ENCODE data around the gene MDN1. TPM values are rescaled to one million over a fixed set of nuclear protein-coding genes. Genes with fewer than 3 reads are reported as not detected.
"Not testable (repeated sequence)": the region's sequence is repeated elsewhere in the genome, so short reads cannot be mapped to it uniquely, and the experiment has no call there.

Gene MDN1
- total RNA-seq, 1 experiment from 2014 or later = 117 TPM

DNA sequence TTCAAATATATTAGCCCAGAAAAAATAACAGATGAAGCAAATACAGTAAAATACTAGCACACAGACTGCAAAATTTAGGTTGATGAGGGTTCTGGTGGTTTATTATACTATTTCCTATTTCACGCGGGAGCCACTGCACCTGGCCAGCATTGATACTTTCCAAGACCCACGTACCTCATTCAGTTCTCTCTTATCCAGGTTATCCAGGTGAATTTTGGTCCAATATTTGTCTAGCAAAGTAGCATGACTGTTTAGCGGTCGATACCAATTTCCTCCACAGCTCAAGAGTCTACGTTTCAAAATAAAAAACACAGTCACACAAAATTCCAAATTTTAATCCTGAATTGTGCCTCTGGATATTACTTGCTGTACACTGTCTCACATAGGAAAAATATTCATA, 34.8 kb downstream of the MDN1 start:
- no peak overlapping the region for H3K4me3 Mint-ChIP-seq
- Histone ChIP-seq H2BK5ac (ENCODE audit: insufficient read length, low read length) (no peak overlapping the region), H3K18ac (ENCODE audit: insufficient read length, low read depth, low read length) (no peak overlapping the region), H4K5ac (ENCODE audit: insufficient read length, low read depth, low read length) (no peak overlapping the region), H3K27ac (ENCODE audit: insufficient read length, low read depth, low read length) (no peak overlapping the region), H2BK20ac (ENCODE audit: low read depth, low read length, poor library complexity, severe bottlenecking) (no peak overlapping the region), H3K23ac (ENCODE audit: insufficient read length, low read depth, low read length) (no peak overlapping the region), H2AFZ (ENCODE audit: low read length) (no peak overlapping the region), H3K4me2 (ENCODE audit: insufficient read depth, insufficient read length, low read length) (no peak overlapping the region), H2BK15ac (ENCODE audit: low read depth, low read length) (no peak overlapping the region), H2AK5ac (ENCODE audit: insufficient read length, low read length) (no peak overlapping the region), H3K4ac (ENCODE audit: low read depth, low read length) (no peak overlapping the region), H4K20me1 (ENCODE audit: control insufficient read depth, insufficient read depth, insufficient read length) (no peaks in the 10 kb centered on the region), H3K9me3 (ENCODE audit: control insufficient read depth, low read depth, low read length) (no peaks in the 10 kb centered on the region), H3K79me2 (ENCODE audit: insufficient read depth, low read length) (no peaks in the 10 kb centered on the region), H3T11ph (ENCODE audit: low read length) (no peak overlapping the region), H3K4me1 (ENCODE audit: insufficient read depth, low read length) (no peaks in the 10 kb centered on the region), H4K91ac (ENCODE audit: insufficient read length, low read depth, low read length) (no peak overlapping the region), H3K9ac (ENCODE audit: extremely low read depth, insufficient read length, low read length) (no peak overlapping the region), H2BK120ac (ENCODE audit: low read depth, low read length, poor library complexity, severe bottlenecking) (no peak overlapping the region), H3K79me1 (ENCODE audit: insufficient read depth, low read depth, low read length, poor library complexity, severe bottlenecking) (peaks cover 3% of the 10 kb centered on the region), H3K27me3 (ENCODE audit: insufficient read depth, low read length) (no peaks in the 10 kb centered on the region), H2BK12ac (ENCODE audit: insufficient read length, low read depth, low read length) (no peak overlapping the region), H3K56ac (ENCODE audit: insufficient read length, low read depth, low read length) (no peak overlapping the region), H4K8ac (replicated peaks; ENCODE audit: insufficient read length, low read depth, low read length) (no peak overlapping the region), H3K23me2 (ENCODE audit: insufficient read length, low read depth, low read length, poor library complexity, severe bottlenecking) (no peaks in the 10 kb centered on the region), H3K14ac (ENCODE audit: insufficient read depth, low read length) (no peak overlapping the region)
- TF ChIP-seq, protein P1, sequence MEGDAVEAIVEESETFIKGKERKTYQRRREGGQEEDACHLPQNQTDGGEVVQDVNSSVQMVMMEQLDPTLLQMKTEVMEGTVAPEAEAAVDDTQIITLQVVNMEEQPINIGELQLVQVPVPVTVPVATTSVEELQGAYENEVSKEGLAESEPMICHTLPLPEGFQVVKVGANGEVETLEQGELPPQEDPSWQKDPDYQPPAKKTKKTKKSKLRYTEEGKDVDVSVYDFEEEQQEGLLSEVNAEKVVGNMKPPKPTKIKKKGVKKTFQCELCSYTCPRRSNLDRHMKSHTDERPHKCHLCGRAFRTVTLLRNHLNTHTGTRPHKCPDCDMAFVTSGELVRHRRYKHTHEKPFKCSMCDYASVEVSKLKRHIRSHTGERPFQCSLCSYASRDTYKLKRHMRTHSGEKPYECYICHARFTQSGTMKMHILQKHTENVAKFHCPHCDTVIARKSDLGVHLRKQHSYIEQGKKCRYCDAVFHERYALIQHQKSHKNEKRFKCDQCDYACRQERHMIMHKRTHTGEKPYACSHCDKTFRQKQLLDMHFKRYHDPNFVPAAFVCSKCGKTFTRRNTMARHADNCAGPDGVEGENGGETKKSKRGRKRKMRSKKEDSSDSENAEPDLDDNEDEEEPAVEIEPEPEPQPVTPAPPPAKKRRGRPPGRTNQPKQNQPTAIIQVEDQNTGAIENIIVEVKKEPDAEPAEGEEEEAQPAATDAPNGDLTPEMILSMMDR (conservative IDR thresholded peaks at IDR 0.05) = no peak
- H3K27ac Mint-ChIP-seq = no peak overlapping the region
- peaks cover 2 to 5% of the 10 kb centered on the region in 2 experiments; a peak in 2 of 5 replicates for H3K9me3 Mint-ChIP-seq
- H3K36me3 Mint-ChIP-seq (ENCODE audit: insufficient read depth in 1 of 3, low read depth in 3 of 3) = peaks cover 80 to 91% (median 90%) of the 10 kb centered on the region in 3 experiments
- H3K4me1 Mint-ChIP-seq = no peaks in the 10 kb centered on the region
- no peak for DNase-seq
- WGBS (ENCODE audit: extremely low coverage, insufficient read length, low lambda C conversion rate) = no CpG with 5 or more reads among the region's 6 CpGs
- H3K27me3 Mint-ChIP-seq (ENCODE audit: low read depth) = no peaks in the 10 kb centered on the region

DNA sequence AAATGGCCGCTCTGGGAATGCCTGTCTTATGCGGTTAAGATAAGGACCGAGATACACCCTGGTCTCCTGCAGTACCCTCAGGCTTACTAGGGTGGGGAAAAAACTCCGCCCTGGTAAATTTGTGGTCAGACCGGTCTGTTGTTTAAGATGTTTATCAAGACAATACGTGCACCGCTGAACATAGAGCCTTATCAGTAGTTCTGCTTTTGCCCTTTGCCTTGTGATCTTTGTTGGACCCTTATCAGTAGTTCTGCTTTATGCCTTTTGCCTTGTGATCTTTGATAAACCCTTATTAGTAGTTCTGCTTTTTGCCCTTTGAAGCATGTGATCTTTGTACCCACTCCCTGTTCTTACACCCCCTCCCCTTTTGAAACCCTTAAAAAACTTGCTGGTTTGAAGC, 36.3 kb downstream of the MDN1 start:
- H4K20me1 ChIP-seq (ENCODE audit: control insufficient read depth, insufficient read depth, insufficient read length); H2AFZ ChIP-seq (ENCODE audit: low read length); H3K4ac ChIP-seq (ENCODE audit: low read depth, low read length); H3K27me3 ChIP-seq (ENCODE audit: insufficient read depth, low read length); H3K4me3 Mint-ChIP-seq; H3K9me3 ChIP-seq (ENCODE audit: control insufficient read depth, low read depth, low read length); H2BK5ac ChIP-seq (ENCODE audit: insufficient read length, low read length); H3K4me1 ChIP-seq (ENCODE audit: insufficient read depth, low read length); H3K14ac ChIP-seq (ENCODE audit: insufficient read depth, low read length); H2BK12ac ChIP-seq (ENCODE audit: insufficient read length, low read depth, low read length); H3K27me3 Mint-ChIP-seq (ENCODE audit: low read depth); H3K18ac ChIP-seq (ENCODE audit: insufficient read length, low read depth, low read length); H3K79me1 ChIP-seq (ENCODE audit: insufficient read depth, low read depth, low read length, poor library complexity, severe bottlenecking); H3K27ac ChIP-seq (ENCODE audit: insufficient read length, low read depth, low read length); H3K4me2 ChIP-seq (ENCODE audit: insufficient read depth, insufficient read length, low read length); H3K23me2 ChIP-seq (ENCODE audit: insufficient read length, low read depth, low read length, poor library complexity, severe bottlenecking); H2BK20ac ChIP-seq (ENCODE audit: low read depth, low read length, poor library complexity, severe bottlenecking); H3K4me1 Mint-ChIP-seq; H4K8ac ChIP-seq (replicated peaks; ENCODE audit: insufficient read length, low read depth, low read length); H3K56ac ChIP-seq (ENCODE audit: insufficient read length, low read depth, low read length); H3K79me2 ChIP-seq (ENCODE audit: insufficient read depth, low read length); H3T11ph ChIP-seq (ENCODE audit: low read length); H2BK120ac ChIP-seq (ENCODE audit: low read depth, low read length, poor library complexity, severe bottlenecking); DNase-seq; H3K9me3 Mint-ChIP-seq; H4K91ac ChIP-seq (ENCODE audit: insufficient read length, low read depth, low read length); H2BK15ac ChIP-seq (ENCODE audit: low read depth, low read length); H3K23ac ChIP-seq (ENCODE audit: insufficient read length, low read depth, low read length); H4K5ac ChIP-seq (ENCODE audit: insufficient read length, low read depth, low read length); H3K9ac ChIP-seq (ENCODE audit: extremely low read depth, insufficient read length, low read length); H2AK5ac ChIP-seq (ENCODE audit: insufficient read length, low read length): not testable (repeated sequence)
- WGBS (ENCODE audit: extremely low coverage, insufficient read length, low lambda C conversion rate) = no CpG with 5 or more reads among the region's 7 CpGs
- peak overlapping the region in 1 of 3 experiments; percentile 67; a peak in 1 of 7 replicates for H3K27ac Mint-ChIP-seq
- H3K36me3 Mint-ChIP-seq (ENCODE audit: insufficient read depth in 1 of 3, low read depth in 3 of 3) = peaks cover 78 to 90% (median 85%) of the 10 kb centered on the region in 3 experiments
